Left lung (tissue), 10 donors: ENCODE data around the gene LGALS13. TPM values are rescaled to one million over a fixed set of nuclear protein-coding genes. Genes with fewer than 3 reads are reported as not detected.
A peak's percentile ranks its signal among the peaks of the same experiment; 100 is the strongest.

Experiments
- ATAC-seq: fragments of 200-7000 bp; cut with Tn5 transposase; one replicate; pipeline ENCODE4 v1.9.1; 2020; ENCODE audit warnings: moderate library complexity
- DNase-seq, 4 donors: peaks; one replicate each; pipeline ENCODE4 v3.0.0-alpha.2; 2013 to 2020
- H3K27ac ChIP-seq, 2 donors: fragments of 200-600 bp; sonication (generic) in 1 of 2; one replicate each; pipeline versions ENCODE4 v1.5.0 to v1.8.0; 2020 to 2021
- H3K27me3 ChIP-seq, 2 donors: fragments of 200-600 bp; sonication (generic) in 1 of 2; one replicate each; pipeline versions ENCODE4 v1.5.0 to v1.8.0; 2020 to 2021
- H3K36me3 ChIP-seq, 2 donors: fragments of 200-600 bp; sonication (generic) in 1 of 2; one replicate each; pipeline versions ENCODE4 v1.5.0 to v1.8.0; 2020 to 2021
- H3K4me1 ChIP-seq, 2 donors: fragments of 200-600 bp; one replicate each; pipeline ENCODE4 v1.8.0; 2021
- H3K4me3 ChIP-seq, 2 donors: fragments of 200-600 bp; sonication (generic) in 1 of 2; one replicate each; pipeline versions ENCODE4 v1.5.0 to v1.8.0; 2020 to 2021; ENCODE audit warnings: mild to moderate bottlenecking in 1 of 2
- H3K9me3 ChIP-seq, 2 donors: fragments of 200-600 bp; sonication (generic) in 1 of 2; one replicate each; pipeline versions ENCODE4 v1.5.0 to v1.8.0; 2020 to 2021
- intact Hi-C, 2 donors: fragments of 100-400 bp; cut with DNase I; formaldehyde crosslinking; loops; one replicate each; pipeline versions ENCODE4 v1.11.2 to v1.14.2; 2022
- polyA plus RNA-seq, 6 donors: library from polyadenylated mRNA; unstranded; fragments of 120-200 nt; gene quantifications; one replicate each; pipeline ENCODE4 v1.2.1, GENCODE V29; 2013; ENCODE audit not compliant: insufficient read length in 6 of 6
- total RNA-seq, 2 donors: library from RNA; stranded (reverse); fragmentation: NEBNext Ultra II Directional; extraction: Animal tissue kit (Norgen Biotek cat#: 25700); gene quantifications; one replicate each; pipeline ENCODE4 v1.2.1, GENCODE V29; 2021
- TF ChIP-seq, protein P1 (sequence below), 2 donors: fragments of 200-600 bp; sonication (generic) in 1 of 2; IDR thresholded peaks; one replicate each; pipeline versions ENCODE4 v1.5.0 to v1.8.0; 2021; ENCODE audit warnings: antibody characterized with exemption in 2 of 2
- donor health status: DM: no; HTN: yes; CAD: no.
- donor health status: DM: no; HTN: no; CAD: no.

The LGALS13 gene
- total and polyA plus RNA-seq, 8 donors: not detected

DNA sequence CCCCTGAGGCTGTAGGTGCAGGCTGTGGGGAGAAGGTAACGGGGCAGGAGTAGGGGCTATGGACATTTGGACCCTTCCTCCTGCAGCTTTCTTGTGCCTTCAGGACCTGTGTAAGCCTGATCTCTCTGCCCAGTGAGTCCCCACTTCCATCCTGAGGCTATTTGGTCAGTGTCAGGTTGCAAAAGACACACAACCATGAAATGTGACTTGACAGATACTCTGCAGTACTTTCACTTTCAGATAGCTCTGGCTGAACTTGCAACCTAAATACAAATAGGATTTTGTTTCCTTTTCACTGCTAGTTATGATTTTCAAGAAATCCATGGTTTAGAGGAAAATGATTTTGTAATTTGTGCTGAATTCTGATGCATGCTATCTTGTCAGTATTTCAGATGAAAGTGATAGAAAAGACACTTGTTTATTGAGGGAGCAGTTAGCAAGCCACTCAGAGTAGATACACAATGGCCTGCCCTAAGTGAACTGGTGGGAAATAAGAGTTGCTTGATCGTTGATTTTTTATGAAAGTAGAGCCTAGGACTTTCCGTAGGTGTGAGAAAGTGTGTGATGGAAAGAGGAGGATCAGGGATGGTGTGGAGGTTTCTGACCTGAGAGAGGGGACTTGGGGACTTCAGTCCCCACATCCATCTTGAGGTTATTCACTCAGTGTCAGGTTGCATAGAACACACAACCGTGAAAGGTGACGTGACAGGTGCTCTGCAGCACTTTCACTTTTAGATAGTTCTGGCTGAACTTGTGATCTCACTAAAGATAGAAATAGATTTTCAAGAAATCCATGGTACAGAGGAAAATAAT lies 44.3 kb upstream of the LGALS13 start:
- Histone ChIP-seq H3K27me3 (no peaks in the 10 kb centered on the region), H3K4me1 (peaks cover 0 to 3% of the 10 kb centered on the region in 2 donors), H3K4me3 (no peak overlapping the region), H3K36me3 (no peaks in the 10 kb centered on the region), H3K27ac (peak overlapping the region in 1 of 2 donors; percentile 1), H3K9me3 (no peaks in the 10 kb centered on the region)
- DNase-seq: peak in 1 of 4 donors; percentile 17
- intact Hi-C loops: no loop called here
- ATAC-seq: peak; percentile 79
- TF ChIP-seq, protein P1, sequence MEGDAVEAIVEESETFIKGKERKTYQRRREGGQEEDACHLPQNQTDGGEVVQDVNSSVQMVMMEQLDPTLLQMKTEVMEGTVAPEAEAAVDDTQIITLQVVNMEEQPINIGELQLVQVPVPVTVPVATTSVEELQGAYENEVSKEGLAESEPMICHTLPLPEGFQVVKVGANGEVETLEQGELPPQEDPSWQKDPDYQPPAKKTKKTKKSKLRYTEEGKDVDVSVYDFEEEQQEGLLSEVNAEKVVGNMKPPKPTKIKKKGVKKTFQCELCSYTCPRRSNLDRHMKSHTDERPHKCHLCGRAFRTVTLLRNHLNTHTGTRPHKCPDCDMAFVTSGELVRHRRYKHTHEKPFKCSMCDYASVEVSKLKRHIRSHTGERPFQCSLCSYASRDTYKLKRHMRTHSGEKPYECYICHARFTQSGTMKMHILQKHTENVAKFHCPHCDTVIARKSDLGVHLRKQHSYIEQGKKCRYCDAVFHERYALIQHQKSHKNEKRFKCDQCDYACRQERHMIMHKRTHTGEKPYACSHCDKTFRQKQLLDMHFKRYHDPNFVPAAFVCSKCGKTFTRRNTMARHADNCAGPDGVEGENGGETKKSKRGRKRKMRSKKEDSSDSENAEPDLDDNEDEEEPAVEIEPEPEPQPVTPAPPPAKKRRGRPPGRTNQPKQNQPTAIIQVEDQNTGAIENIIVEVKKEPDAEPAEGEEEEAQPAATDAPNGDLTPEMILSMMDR (IDR thresholded peaks at IDR 0.05): no peak

DNA sequence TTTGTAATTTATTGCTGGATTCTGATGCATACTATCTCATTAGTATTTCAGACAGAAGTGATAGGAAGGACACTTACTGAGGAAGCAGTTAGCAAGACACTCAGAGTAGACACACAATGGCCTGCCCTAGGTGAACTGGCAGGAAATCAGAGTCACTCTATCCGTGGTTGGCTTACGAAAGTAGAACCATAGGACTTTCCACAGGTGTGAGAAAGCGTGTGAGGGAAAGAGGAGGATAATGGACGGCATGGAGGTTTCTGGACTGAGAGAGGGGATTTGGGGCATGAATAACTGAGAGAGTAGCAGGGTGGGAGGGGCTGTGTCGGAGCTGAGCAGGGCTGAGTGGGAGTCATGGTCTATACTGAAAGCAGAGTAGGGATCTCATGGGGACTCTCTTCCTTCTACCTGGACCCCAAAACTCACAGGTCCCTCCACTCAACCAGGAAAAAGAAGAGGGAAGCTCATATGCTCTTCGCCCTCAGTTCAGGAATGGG lies 43.7 kb upstream of the LGALS13 start:
- TF ChIP-seq, protein P1 (IDR thresholded peaks at IDR 0.05): no peak
- no peaks in the 10 kb centered on the region for H3K36me3 ChIP-seq
- ATAC-seq (no peak), DNase-seq (no peak)
- H3K27ac ChIP-seq: peak overlapping the region in 1 of 2 donors; percentile 1
- no peaks in the 10 kb centered on the region for H3K9me3 ChIP-seq
- no peak overlapping the region for H3K4me3 ChIP-seq
- H3K4me1 ChIP-seq: peaks cover 0 to 3% of the 10 kb centered on the region in 2 donors
- no peaks in the 10 kb centered on the region for H3K27me3 ChIP-seq
- intact Hi-C loops: no loop called here

DNA sequence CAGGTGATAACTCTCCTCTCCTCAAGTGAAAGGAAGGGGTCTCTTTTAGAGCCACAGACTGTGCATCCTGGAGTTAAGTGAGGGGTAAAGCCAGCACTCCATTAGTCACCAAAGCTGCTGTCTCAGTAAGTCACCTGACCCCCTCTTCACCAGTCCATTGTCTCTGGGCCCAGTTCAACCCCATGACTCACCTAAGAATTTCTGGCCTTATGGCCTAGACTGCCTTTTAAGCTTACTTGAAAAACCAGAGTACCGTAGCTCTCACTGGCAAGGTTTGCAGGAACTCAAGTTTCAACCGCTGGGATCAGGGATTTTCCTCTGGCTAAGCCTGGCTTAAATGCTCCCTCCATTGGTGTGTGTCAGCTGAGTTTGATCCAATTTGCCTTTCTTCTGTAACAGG lies 38.9 kb upstream of the LGALS13 start:
- H3K27ac ChIP-seq: no peak overlapping the region
- H3K9me3 ChIP-seq: no peaks in the 10 kb centered on the region
- H3K27me3 ChIP-seq: peaks cover 0 to 23% of the 10 kb centered on the region in 2 donors
- DNase-seq: no peak
- H3K4me1 ChIP-seq: no peaks in the 10 kb centered on the region
- intact Hi-C loops: no loop called here
- no peak overlapping the region for H3K4me3 ChIP-seq
- no peaks in the 10 kb centered on the region for H3K36me3 ChIP-seq
- no peak for ATAC-seq
- TF ChIP-seq, protein P1 (IDR thresholded peaks at IDR 0.05): no peak

DNA sequence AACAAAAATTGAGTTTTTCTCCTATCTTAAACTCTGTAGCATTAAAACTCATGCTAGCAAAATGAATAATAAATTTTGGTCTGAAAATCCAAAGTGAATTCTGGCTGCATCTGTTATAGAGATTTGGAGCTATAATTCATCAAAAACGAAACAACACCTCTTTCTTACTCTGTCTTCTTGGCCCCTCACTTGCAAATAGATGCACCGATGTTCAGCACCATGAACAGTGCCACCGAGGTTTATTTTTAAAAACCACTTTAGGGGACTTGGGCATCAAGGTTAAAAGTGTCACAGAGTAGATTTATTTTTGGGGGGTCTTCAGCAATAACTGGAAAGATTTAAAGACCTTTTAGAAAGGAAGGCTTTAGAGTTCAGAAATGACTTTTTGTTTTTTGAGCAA lies 36.3 kb upstream of the LGALS13 start:
- ATAC-seq (no peak), DNase-seq (no peak)
- H3K9me3 ChIP-seq: no peaks in the 10 kb centered on the region
- H3K27me3 ChIP-seq: peaks cover 0 to 26% of the 10 kb centered on the region in 2 donors
- intact Hi-C loops: no loop called here
- H3K4me3 ChIP-seq: no peak overlapping the region
- TF ChIP-seq, protein P1 (IDR thresholded peaks at IDR 0.05): no peak
- H3K36me3 ChIP-seq: no peaks in the 10 kb centered on the region
- H3K4me1 ChIP-seq: no peaks in the 10 kb centered on the region
- H3K27ac ChIP-seq: no peak overlapping the region

DNA sequence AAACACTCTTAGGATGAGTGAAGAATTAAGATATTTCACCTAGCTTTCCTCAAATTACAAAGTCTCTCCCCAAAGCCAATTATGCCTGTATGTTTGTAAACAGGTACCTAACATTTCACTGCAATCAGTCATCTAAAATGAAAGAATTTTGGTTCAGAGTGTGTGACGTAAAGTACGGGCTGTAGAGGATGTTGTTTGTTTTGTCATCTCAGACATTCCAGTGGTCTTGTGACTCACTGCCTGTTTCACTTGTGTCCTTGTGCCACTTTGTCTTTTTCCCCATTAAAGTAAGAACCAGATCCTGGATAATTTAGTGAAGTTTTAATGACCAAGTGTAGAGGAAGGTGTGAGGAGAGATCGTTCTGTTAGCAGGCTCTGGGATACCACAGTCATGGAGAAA lies 33.7 kb upstream of the LGALS13 start:
- DNase-seq (no peak), ATAC-seq (peak; percentile 32)
- intact Hi-C loops: no loop called here

More for the DNA sequence above, 33.7 kb upstream of the LGALS13 start:
- H3K4me1 ChIP-seq: no peaks in the 10 kb centered on the region
- no peak overlapping the region for H3K27ac ChIP-seq
- TF ChIP-seq, protein P1 (IDR thresholded peaks at IDR 0.05): no peak
- H3K36me3 ChIP-seq: no peaks in the 10 kb centered on the region
- peaks cover 0 to 6% of the 10 kb centered on the region in 2 donors for H3K9me3 ChIP-seq
- no peak overlapping the region for H3K4me3 ChIP-seq
- H3K27me3 ChIP-seq: peaks cover 0 to 26% of the 10 kb centered on the region in 2 donors
